NCI-H2227 (cell line): ENCODE measurements around the gene ZNF41.
"Not testable (repeated sequence)": the region's sequence is repeated elsewhere in the genome, so short reads cannot be mapped to it uniquely, and the experiment has no call there.

Experiments
- DNase-seq: peaks from one replicate; lab custom pipeline; 2025; ENCODE audit not compliant: unreplicated experiment; lab: John Stamatoyannopoulos, UW

ZNF41 gene

GRCh38 chrX:47482512-47483305 is at the start of gene ZNF41:
ZNF41 (minus strand) TSS chrX:47483222; CDS start chrX:47467481, 15,741 bp downstream.
- peak; percentile 96 for DNase-seq

DNA sequence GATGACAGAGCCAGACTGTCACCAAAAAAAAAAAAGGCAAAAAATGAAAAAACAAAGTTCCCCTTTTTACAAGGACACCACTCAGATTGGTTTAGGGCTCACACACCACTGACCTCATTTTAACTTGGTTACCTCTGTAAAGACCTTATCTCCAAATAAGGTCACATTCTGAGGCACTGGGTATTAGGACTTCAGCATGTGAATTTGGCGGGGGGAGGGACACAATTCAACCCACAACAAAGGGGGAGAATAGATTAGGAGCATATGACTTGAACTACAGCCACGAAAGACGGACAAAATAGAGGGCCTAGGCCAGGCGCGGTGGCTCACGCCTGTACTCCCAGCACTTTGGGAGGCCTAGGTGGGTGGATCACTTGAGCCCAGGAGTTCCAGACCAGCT is 47.0 kb upstream of the ZNF41 start:
- DNase-seq, result no peak

- DNase-seq, result no peak
Measured at GRCh38 chrX:47529548-47529947, 46.5 kb upstream of the ZNF41 start.

DNA sequence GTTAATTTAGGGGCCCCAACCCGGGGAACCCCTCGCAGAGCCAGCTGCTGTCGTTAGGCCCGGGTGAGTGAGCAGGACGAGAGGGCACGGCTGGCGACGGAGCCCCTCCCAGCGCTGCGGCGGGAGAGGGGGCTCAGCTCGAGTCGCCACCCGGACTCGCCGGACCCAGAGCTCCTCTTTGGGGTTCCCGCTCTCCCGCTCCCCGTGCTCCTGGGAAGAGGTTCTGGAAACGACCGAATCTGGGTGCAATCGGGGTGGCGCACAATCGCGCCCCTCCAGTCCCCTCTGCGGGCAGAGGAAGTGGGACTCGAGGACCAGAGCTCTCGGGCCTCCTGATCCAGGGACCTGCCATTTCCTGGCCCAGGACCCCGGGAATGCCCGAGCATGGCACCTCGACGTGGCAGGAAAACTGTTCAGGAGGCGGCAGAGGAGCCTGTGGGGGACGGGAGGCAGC is 40.7 kb upstream of the ZNF41 start:
- DNase-seq, result peak; percentile 51

DNA sequence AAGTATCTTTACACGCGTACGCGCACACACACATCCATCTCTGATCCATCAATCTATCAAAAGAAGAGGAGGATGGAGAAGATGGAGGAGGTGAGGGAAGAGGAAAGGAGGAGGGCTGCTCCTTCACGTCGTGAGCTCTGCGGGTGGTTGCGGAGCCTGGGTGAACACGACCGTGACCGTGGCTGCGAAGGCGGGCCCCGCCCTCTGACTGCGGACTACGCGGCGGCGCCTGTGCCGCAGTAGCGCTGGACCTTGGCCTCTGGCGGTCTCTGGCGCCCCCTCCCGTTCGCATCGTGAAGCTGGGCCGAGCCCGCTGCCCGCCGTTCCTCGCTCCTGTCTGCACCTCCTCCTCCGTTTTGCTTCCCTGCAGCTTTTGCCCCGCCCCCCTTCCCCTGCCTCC is 40.3 kb upstream of the ZNF41 start:
- DNase-seq, result peak; percentile 95

DNA sequence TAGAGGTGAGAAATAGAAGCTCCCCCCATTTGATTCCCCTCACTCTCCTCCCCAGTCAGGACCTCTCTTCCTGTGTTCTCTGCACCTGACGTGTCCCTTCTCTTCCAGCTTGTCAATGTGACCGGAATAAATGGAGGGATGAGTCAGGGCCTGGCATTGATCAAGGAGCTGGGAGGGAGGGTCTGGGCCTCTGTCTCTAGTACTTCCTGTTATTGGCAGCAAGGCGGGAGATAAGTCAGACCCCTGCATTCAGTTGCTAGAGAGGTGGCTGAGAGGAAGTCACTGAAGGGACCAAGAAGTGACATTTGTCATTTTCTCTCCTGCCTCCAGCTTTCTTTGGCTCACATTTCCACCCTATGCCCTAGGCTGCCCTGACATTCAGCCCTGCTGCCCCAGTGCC is 35.1 kb upstream of the ZNF41 start:
- no peak for DNase-seq

- no peak for DNase-seq
Measured at GRCh38 chrX:47515941-47516665, 33.1 kb upstream of the ZNF41 start.

DNA sequence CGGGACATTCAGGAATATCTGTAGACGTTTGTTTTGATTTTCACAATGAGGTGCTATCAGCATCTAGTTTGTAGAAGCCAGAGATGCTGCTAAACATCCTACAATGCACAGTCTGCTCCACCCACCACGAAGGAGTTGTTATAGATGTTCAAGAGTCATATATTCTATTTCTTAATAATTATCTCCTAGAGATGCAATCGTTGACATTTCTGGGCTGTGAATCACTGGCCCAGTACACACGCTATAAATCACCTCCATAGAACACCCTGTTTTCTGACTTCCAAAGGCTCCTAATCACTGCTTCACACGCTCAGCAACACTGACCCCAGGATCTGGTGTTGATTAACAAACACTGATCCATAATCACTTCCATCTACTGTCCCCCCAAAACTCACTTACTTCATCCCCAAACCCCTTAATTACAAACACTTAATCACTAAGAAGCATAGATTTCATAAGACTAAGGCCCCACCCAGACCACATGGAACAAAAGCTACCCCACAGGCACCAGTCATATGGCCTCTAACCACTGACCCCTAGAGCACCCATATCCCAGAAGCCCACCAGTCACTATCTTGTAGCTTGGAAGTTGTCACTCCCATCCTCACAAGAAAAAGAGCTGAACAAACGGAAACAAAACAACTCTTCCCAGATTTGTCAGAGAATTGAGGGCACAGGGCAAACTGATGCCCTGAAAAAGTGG is 31.7 kb upstream of the ZNF41 start:
- DNase-seq, result no peak

- peak; percentile 54 for DNase-seq
Measured at GRCh38 chrX:47513034-47513965, 30.3 kb upstream of the ZNF41 start.

GRCh38 chrX:47512383-47512782 is 29.4 kb upstream of the ZNF41 start:
- DNase-seq, result not testable (repeated sequence)

DNA sequence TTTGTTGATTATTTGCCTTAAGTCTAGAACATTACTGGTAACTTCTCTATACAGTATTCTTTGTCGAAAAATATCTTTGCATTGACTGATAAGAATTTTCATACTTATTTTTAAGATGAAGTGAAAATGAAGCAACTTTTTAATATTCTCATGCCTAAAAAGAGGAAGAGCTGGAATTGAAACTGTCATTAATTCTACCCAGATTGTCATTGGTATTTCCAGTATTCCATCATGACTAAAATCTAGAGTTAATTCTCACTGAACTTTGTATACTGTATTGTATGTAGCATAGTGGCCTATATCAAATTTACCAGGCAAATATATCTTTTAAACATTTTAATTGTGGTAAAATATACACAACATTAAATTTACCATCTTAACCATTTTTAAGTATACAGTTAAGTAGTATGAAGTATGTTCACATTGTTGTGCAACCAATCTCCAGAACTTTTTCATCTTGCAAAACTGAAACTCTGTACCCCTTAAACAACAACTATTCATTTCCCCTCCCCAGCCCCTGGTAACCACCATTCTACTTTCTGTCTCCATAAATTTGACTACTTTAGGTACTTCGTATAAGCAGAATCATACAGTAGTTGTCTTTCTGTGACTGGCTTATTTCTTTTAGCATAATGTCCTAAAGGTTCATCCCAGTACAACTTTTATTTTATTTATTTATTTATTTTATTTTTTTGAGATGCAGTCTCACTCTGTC is 24.3 kb upstream of the ZNF41 start:
- DNase-seq, result no peak

- DNase-seq, result no peak
Measured at GRCh38 chrX:47503151-47503550, 20.1 kb upstream of the ZNF41 start.

- no peak for DNase-seq
Measured at GRCh38 chrX:47502316-47503125, 19.5 kb upstream of the ZNF41 start.

GRCh38 chrX:47501226-47502074 is 18.4 kb upstream of the ZNF41 start:
- no peak for DNase-seq

- no peak for DNase-seq
Measured at GRCh38 chrX:47500554-47500953, 17.5 kb upstream of the ZNF41 start.

- DNase-seq, result no peak
Measured at GRCh38 chrX:47499293-47499692, 16.3 kb upstream of the ZNF41 start.

GRCh38 chrX:47498411-47498810 is 15.4 kb upstream of the ZNF41 start:
- DNase-seq, result no peak

GRCh38 chrX:47497271-47497888 is 14.4 kb upstream of the ZNF41 start:
- peak; percentile 17 for DNase-seq
